UCSD-AML1 (cell line): ENCODE results near the gene CCR6.
"Not testable (repeated sequence)": the region's sequence is repeated elsewhere in the genome, so short reads cannot be mapped to it uniquely, and the experiment has no call there.

Experiments used
- DNase-seq: peaks from one replicate; lab custom pipeline; 2025; ENCODE audit not compliant: unreplicated experiment; lab: John Stamatoyannopoulos, UW

CCR6 gene

DNA sequence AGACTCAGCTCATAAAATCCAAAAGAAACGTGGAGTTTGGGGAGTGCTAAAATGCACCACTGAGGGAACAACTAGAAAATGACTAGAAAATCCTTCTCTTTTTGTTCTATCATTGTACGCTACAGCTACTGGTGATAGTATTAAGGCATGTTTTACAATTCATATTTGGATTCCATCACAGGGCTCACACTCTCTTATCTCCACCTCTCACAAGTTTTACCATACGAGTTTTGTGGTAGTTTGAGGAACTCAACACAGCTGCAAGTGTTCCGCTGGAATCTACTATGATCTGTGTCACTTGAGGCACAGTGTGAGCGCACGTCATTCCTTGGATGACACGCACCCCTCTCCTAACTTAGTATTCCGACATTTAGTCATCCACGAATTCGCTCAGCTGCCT lies 44.8 kb downstream of the CCR6 start:
- not testable (repeated sequence) for DNase-seq

DNA sequence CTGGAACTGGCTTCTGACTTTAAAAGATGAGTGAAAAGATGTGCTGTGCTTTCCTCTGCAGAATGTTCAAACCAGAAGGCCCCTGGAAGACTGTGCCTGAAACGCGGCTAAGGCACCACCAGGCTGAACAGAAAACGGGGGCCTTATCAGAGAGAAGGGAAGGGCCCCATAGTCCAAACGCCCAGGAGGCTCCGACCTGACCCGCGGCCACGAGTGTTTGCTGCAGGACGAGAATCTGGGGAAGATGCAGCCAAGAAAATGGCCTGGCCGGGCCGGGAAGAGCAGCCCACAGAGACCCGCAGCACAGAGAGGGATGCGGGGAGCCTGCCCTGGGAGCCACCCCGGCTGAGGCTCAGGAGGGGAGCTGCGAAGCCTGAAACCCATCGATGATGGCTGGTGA lies 45.4 kb downstream of the CCR6 start:
- DNase-seq, result not testable (repeated sequence)

DNA sequence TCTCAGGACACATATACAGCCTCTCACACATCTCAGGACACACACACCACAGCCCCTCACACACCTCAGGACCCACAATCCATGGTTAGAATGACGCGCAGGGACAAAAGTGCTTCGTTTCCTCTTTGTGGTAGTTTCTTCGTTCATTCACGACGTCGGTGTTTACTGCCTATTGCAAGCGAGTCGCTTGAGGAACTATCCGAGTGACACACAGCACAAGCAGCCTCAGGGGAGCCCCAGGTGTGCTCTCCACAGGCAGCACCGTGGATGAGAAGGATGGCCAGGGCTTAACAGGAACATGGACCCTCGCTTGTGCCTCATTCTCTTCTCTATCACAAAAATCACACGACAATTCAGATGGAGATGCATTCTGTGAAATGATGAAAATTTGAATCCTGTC lies 47.0 kb downstream of the CCR6 start:
- not testable (repeated sequence) for DNase-seq

DNA sequence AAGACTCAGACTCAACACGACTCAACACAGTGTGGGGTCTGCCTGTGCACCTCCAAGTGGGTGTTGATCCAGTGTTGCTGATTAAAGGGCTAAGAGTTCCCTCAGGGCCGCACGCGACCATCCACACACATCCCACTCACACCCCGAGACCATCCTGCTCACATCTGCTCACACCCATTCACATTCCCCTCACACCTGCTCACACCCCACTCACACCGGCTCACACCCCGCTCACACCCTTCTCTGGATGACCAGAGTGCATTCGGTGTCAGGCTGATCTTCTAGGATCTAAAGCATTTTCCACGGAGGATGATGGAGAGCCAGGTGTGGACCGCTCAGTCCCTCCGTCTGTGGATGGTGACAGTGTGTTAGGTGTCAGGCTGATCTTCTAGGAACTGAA lies 48.4 kb downstream of the CCR6 start:
- not testable (repeated sequence) for DNase-seq

DNA sequence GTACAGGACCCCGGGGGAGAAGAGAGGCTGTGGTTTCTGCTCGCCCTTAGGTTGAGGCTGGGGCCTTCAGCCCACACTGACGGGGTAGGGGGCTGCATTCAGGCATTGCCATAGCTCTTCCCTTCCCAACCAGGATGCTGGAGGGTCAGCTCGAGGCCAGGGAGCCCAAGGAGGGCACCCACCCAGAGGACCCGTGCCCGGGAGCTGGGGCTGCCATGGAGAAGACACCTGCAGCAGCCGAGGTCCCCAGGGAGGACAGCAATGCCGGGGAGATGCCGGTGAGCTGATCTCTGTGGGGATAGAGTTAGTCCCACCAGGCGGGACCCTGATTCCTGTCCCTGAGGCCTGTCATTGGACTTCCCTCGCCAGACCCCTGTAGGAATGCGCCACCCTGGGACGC lies 49.1 kb downstream of the CCR6 start:
- not testable (repeated sequence) for DNase-seq

DNA sequence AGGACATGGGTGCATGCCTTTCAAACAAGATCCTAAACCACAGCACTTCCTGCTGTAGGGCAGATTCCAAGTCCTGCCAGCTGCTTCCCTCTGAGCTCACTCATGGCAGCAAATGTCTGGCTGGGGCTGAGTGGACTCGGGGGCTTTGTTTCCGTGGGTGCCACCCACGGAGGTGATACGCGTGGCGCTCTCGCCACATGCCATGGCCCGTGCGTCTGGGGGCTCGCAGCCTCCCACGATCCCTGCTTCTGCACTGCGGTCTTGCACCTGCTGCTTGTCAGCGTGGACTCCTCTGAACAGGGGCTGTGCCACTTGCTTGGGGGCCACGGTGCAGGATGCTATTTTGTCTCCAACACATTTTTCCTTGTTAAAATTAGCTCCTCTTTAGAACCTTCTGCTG lies 54.4 kb downstream of the CCR6 start:
- not testable (repeated sequence) for DNase-seq

DNA sequence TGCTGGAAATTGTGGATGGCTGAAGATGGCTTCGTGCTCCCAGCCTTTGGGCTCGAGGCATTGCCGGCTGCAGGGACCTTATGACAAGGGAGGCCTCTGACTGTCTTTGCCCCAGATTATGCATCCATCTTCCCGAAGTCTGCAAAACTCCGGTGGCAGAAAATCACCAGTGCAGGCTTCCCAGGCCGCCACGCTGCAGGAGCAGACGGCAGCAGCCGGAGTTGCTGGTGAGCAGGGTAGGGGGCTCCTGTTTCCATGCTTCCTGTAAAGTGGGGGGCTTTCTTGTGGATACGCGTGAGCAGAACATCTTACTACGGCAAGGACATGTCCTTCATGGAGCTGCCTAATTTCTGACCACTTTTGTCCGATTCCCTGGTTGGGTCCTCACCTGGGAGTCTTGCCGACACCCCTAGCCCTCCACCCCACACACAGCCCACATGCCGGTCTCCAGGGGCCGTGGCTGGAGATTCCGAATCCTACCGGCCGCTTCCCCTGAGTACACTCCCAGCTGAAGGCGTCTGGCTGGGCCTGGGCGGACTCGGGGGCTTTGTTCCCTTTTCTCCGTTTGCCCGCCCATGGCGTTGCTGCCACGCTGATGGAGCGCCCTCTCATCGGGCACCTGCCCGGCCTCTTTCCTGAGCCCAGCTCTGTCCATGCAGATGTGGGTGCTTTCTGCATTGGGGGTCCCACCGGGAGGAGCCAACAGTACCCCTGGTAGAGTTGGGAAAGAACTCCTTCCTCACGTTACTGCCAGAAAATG lies 56.2 kb downstream of the CCR6 start:
- DNase-seq, result not testable (repeated sequence)

DNA sequence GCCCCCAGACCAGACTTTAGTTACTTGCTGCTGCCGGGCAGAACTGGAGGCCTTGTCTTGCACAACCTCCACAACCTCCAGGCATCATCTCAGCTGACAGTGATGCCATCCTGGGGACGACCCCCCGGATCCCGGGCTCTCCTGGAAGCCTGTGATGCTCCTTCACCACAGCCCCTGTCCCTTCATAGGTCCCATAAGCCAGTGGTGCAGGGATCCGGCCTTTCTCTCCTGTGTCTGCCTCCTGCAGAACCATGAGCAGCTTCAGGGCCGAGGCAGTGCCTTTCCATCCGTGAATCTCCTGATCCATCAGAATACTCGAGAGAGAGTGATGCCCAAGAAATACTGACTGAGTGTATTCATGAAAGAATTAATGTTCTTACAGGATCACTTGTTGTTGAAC lies 57.2 kb downstream of the CCR6 start:
- not testable (repeated sequence) for DNase-seq

DNA sequence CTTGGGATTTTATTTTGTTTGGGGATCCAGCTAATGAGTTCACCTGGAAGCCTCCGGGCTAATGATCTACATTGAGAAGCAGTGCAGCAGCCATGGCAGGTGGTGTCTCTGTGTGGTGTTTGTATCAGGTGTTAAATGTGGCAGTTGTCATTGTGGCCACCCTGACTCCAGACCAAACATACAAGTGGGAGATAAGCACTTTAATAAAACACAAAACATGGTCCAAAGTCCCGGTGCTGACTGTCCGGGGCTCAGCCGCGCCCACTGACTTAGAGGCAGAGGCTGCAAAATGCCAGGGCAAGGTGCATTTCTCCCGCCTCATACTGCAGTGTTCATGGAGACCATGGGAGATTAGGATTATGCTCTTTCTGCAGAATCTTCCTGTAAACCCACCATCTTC lies 58.5 kb downstream of the CCR6 start:
- DNase-seq, result not testable (repeated sequence)

DNA sequence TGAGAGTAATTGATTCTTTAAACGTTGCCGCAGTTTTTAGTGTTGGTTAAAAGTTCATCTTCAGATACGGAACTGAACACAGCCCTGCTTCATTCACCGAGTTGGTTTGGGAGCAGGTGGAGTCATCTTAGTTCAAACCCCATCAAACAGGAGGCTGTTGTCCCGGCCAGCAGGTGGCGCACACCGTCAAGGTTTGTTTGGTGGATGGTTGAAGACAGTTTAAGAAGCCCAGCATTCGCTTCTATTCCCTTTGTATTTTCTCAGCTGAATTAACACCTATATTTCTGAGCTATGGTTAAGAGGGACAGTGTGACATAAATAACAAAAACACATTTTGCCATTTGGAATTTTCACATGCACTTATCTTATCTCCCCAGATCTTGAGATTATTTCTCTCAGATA lies 60.0 kb downstream of the CCR6 start:
- DNase-seq, result not testable (repeated sequence)

DNA sequence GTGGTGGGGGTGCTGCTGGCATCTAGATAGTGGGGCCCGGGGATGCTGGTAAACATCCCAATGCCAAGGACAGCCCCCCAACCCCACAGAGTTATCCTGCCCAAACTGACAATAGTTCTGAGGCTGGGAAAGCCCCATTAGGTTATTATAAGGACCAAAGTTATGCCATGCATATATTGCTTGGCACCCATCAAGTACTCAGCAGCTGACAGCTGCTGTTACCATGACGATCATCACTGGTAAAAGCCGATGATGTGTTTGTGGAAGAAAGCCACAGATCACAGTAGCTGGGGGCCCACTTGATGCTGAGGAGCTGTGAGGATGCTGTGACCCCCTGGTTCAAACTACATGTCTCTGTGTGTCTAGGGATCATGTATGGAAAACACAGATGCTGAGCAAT lies 62.2 kb downstream of the CCR6 start:
- DNase-seq, result not testable (repeated sequence)

DNA sequence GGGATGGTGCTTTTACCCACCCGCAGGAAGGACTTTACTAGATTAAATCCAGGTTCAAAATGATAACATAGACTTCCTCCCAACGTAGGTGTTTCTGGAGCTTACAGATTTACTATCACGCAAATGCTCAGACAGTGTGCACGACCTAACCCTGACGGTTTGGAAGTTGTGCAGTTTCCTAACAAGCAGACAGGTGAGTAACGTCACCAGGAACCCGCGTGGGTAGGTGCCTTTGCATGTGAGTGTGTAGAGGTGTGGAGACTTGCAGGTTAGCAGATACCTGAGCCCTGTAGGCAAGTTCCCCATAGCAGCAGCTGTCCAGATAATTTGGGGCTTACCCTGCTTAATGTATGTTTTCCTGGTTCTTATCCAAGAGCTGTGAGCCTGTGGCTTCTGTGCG lies 64.4 kb downstream of the CCR6 start:
- DNase-seq, result not testable (repeated sequence)
